ENCODE results near the gene NEU4.
A peak's percentile ranks its signal among the peaks of the same experiment; 100 is the strongest.

The NEU4 gene

DNA sequence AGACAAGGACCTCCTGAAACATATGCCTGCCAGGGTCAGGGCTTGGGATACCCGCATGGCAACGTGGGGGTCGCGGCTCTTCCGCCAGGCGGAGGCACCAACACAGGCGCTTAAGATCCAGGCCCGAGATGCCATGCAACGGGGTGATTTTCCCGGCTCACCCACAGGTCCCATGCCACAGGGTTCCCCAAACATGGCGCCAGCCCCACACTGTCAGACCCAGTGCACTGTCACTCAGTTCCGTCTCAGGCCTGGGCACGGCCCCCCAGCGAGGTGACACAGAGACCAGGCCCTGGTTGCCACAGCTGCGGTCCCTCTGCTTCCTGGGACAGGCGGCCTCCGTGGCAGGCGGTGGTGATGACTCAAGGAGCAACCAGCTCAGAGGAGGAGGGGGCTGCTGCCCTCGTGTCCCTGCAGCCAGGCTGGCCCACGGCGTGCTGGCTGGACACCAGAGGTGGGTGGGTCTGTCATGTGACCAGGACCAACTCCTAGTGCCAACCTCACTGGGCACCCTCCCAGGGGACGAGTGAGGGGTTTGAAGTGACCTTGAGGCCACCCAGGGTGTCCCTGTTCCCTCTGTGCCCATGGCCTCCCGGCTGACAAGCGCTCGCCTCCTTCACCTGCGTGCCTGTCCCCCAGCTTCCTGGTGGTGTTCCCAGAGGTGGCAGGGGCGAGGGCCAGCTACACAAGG, 44.8 kb downstream of the NEU4 start:
- peak; percentile 40 to 46 for DNase-seq

DNA sequence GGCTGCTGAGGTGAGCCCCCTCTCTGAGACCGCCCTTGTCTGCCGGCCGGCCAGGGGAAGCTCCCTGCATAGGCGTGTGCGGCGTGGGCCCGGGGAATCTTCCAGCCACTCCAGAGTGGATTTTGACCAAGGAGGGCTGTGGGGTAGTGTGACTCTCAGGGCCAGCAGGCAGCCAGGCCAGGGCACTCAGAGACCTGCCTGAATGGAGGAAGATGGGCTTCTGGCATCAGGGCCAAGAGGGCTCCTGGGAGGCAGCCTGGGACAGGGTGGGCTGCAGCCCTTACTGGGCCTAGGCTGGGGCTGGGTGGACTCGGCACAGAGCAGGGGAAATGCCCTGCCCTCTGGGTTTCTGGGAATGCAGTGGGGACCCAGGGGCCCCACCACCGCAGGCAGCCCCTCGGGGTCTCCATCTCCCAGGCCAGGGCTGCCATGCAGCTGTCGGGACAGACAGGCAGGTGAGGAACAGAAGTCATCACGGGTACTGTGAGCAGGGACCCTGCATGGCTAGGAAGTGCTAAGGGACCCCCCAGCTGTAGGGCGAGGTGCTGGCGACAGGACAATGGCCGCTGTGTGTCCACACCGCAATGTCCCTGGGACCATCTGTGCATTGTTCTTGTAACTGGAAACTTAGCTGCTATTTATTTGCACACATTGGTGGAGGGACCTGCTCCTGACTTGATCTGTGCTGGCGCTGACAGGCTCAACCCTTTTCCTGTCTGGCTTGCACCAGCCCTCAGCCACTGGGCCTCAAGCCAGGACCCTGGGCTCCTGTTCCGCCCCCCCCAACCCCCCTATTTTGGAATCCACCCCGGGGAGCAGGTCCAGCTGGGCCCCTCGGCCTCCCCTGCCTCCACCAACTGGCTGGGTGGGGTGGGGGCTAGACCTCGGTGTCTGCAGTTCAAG, 45.6 kb downstream of the NEU4 start:
- peak; percentile 15 to 19 for DNase-seq

DNA sequence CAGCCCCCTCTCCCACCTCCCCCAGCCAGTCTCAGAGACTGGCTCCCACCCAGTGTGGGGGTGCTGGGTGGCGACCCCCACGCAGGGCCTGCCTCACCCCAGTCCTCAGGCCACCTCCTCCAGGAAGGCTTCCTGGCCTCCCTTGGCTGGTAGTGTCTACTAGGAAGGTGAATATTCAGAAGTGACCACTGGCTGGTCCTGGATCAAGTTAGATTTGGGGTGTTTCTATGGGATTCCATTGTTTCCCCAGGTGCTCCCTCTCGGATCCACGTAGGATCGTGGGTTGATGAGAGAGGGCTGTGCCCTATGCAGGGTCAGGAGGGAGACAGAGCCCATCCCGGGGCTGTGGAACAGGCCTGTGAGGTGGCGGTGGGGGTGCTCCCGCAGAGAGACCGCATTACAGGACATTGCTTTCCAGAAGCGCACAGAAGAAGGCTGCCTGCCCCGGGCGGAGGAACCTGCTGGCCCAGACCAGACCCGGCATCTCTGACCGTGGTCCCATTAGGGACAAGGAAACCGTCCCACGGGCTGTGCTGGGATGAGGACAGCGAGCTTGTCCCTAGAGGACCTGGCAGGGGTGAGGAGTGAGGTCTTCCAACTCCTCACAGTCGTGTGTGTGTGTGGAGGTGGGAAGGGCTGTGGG, 46.4 kb downstream of the NEU4 start:
- DNase-seq = peak in 1 of 2 experiments; percentile 15

DNA sequence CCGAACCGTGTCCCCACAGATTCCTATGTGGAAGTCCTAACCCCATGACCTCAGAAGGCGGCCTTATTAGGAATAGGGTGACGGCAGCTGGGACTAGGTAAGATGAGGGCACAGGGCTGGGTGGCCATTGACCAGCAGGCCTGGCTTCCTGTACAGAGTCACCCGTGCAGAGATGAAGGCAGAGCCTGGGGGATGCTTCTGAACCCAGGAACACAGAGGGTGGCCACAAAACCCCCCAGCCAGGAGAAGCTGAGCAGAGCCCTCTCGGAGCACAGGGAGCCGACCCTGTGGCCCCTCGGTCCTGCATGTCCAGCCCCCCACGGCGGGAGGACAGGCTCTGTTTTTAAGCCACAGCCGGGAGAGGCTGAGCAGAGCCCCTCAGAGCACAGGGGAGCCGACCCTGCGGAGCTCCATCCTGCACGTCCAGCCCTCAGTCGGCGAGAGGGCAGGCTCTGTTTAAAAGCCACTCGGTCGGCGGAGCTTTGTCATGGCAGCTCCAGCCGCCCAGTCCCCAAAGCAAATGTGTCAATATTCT, 47.0 kb downstream of the NEU4 start:
- DNase-seq = no peak

DNA sequence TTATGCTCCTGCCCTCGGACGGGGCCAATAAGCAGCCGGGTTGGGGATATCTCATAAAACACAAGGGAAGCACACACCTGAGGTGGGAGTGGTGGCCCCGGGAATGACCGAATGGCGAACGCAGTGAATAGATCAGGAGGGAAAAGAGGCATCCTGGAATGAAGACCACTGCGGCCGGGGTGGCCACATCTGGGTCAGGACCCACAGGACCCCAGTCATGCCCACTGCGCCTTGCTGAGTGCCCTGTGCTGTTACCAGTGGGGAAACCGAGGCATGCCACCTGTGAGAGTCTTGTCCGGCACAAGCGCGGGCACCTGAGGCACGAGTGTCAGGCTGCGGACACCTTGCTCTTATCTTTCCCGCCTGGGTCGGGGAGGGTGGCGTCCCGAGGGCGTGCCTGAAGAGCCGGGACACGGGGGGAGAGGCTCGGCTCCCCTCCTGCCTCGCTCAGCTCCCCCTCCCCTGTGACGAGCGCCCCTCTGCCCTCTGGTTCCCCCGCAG, 48.1 kb downstream of the NEU4 start:
- DNase-seq = no peak

DNA sequence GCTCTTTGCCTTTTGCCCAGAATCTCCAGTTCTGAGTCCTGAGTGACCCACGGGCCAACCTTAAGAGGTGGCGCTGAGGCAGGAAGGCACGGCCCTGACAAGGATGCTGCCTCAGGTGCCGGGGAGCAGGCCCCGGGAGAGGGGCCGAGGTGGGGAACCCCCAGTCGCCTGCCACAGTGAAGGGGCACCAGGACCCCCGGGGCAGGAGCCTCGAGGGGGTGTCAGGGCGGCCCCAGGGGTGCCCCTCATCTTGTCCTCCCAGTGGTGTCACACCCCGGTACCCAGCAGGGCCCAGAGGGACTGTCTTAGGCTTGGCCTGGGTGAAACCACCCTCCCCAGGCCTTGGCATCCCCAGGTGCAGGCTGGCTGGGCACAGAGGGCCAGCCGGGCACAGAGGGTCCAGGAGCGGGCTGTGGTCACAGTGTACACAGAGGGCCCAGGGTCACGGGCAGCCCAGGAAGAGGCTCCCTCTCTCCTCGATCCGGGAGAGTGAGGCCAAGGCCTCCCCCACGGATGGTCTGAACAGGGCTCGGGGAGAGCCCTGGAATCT, 48.7 kb downstream of the NEU4 start:
- DNase-seq = no peak

DNA sequence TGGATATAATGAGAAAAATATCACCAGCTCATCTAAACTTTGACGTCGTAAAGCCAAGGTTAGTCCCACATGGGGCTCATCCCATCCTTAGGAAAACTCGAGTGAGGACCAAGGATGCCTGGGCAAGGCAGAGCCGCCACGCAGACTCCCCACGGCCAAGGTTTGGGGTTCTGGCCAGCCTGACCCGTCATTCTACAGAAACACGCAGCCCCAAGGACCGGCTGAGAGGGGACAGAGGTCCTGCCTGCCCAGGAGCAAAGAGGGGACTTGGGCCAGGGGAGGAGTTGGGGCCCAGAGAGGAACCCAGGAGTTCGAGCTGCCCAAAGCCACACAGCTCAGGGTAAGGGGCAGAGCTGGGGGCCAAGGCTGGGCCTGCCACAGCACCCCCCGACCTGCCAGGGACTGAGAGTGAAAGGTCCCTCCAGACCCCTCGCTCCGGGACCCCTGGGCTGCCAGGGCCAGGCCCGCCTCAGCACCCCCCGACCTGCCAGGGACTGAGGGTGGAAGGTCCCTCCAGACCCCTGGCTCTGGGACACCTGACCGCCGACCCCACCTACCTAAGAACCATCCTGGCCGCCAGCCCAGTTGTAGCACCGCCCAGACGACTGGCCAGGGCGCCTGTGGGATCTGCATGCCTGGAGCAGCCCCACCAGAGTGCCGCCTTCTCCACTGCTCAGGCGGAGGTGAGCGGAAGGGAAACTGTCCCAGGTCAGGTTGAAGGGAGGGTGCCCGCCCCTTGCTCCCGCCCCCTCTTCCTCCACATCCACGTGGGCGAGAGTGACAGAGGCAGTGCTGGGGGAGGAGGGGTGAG, 49.4 kb downstream of the NEU4 start, which contains the start of gene PDCD1:
Gene PDCD1 (minus strand): TSS at position 689 of the 811 bp plus-strand sequence. CDS start 56 bp downstream, at position 633.
- DNase-seq = peak; percentile 83 to 86

DNA sequence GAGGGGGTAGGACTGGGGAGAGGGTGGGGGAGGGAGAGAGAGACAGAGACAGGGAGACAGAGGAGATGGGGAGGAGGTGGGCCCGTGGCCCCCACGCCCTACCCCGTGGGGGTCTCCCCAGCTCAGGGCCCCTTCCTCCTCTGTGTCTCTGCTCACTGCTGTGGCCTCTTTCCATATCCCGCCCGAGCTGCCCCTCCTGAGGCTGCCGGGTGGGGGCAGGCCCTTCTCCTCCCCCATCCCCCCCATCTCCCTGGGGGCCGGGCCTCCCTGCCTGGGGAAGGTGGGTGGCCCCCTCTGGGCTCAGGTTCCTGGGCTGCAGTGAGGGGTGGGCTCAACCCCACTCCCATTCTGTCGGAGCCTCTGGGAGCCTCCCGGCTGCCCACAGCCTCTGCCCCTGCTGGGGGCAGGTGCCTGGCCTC, 50.0 kb downstream of the NEU4 start:
- no peak for DNase-seq

DNA sequence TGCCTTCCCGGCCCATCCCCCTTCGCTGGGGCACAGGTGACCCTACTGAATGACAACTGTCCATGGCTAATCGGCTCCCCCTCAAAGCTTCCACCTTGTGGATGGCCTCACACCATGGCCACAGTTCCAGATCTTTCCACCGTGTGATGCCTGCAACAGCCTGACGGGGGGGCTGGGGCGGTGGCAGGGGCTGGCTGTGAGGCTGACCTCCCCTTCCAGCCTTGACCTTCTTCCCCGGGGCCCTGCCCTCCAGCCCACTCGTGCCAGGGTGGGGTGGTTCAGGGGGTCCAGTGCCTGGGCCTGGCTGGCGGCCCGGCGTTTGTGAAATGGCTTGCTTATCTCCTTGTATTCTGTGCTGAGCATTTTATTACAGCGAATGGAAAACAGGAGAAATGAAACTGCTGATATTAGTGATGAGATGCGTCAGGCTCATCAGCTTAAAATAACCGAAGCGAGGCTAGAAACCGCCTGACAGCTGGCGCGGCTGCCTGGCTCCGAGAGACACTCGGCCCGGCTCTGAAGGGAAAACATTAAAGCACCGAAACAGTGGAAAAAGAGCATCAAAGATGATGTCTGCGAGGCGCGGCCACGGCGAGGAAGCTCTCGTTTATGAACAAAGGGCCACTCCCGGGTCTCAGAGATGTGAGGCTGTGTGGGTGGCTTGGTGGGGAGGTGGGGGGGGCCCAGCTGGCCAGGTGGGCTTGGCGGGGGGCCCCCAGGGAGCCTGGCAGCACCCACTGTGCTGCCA, 50.6 kb downstream of the NEU4 start:
- DNase-seq = peak; percentile 81

DNA sequence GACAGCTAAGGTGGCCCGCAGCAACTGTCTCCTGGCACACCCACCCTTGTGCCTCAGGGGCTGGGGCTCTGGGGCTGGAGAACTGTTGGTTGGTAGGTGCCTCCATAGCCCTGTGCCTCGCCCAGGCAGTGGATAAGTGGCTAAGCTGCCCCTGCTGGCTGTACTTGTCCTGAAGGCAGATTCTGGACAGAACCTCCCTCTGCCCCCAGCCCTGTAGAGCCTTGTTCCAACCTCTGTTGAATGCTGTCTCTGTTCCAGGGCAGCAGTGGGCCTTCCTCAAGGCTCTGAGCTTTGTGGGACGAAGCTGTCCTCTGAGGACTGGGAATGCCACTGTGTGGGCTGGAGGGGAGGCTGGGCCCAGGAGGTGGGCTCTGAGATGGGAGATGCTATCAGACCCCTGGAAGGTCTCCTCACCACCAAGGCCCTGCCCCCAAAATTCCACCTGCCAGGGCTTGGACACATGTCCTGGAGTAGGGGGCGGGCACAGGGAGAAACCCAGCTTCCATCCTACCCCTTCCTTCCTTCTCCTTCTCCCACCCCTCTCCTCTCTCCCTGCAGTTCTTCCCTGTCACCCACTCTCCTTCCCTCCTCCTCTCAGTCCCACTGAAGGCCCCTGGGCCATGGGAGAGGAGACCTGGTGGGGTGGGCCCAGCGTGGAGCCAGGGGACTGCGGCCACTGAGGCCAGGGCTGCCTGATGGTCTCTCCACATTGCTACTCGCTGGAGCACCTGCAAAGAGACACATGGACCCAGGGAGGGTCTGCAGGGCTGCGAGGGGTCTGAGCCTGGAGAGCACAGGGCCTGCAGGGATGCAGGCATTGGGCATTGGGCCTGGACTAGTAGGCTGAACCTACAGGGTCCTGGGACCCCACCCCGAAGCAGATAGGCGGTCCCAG, 51.4 kb downstream of the NEU4 start:
- DNase-seq = peak in 1 of 2 experiments; percentile 69

DNA sequence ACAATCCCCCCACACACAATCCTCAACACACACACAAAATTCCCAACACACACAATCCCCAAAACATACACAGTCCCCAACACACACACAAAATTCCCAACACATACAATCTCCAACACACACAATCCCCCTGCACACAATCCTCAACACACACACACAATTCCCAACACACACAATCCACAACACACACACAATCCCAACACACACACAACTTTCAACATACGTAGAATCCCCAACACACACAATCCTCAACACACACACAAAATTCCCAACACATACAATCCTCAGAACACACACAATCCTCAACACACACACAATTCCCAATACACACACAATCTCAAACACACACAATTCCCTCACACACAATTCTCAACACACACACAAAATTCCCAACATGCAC, 52.3 kb downstream of the NEU4 start:
- DNase-seq = no peak

DNA sequence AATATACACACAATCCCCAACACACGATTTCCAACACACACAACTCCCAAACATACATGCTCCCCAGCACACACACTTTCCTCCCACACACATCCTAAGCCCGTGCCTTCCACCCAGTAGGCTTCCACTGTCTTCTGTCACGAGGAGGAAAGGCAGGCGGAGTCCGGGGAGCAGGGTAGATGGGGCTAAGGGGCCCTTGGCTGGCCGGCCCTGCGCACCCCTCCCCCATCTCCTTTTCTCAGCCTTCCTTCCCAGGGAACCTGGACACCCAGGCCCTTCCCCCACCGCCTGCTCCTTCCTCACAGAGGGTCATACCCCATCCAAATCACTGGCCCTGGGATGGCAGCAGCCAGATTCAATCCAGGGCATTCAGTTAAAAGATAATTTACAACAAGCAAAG, 53.1 kb downstream of the NEU4 start:
- DNase-seq = no peak

DNA sequence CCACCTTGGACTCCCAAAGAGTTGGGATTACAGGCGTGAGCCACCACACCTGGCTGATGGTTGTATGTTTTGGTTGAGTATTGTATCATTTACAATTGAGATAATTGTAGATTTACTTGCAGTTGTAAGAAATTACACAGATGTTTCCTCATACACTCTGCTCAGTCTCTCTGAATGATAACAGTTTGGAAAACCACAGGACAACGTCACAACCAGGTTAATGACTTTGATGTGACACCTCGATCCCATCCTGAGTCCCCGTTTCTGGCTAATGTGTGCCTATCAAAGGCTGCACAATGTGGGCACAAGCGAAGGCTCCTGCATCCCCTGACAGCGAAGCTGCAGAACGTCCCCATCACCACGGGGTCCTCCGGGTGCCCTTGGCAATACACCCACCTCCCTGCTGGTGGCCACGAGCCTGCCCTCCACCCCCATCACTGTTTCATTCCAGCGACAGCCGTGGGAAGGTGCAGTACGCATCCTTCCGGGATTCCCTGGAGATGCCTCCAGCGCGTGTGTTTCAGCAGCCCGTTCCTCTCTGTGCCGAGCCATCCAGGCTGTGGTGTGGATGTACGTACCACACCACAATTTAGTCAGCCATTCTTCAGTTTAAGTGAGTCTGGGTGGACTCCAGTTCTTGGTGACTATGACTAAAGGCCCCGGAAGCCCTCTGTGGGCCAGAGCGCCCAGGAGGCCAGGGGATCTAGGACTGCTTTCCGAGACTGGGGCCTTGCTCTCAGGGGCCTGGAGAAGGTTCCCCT, 54.0 kb downstream of the NEU4 start:
- no peak for DNase-seq

DNA sequence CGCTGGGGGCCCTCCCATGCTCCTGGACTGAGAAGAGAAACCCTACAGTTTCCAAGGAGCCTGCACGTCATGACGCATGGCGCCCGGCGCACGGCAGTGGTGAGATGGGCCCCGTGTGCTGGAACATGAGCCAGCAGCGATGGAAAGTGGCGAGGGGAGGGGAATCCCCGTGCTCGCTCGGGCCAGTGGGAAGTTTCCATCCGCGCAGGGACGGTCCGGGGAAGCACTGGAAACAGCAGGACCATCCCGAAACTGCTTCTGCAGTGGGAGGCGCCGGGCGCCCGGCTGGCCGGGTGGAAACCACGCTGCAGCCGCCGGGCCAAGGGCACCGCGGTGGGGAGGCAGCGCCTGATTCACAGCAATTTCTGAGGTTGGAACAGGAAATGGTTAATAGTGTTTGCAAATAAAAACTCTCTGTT, 54.6 kb downstream of the NEU4 start:
- peak; percentile 83 to 87 for DNase-seq

DNA sequence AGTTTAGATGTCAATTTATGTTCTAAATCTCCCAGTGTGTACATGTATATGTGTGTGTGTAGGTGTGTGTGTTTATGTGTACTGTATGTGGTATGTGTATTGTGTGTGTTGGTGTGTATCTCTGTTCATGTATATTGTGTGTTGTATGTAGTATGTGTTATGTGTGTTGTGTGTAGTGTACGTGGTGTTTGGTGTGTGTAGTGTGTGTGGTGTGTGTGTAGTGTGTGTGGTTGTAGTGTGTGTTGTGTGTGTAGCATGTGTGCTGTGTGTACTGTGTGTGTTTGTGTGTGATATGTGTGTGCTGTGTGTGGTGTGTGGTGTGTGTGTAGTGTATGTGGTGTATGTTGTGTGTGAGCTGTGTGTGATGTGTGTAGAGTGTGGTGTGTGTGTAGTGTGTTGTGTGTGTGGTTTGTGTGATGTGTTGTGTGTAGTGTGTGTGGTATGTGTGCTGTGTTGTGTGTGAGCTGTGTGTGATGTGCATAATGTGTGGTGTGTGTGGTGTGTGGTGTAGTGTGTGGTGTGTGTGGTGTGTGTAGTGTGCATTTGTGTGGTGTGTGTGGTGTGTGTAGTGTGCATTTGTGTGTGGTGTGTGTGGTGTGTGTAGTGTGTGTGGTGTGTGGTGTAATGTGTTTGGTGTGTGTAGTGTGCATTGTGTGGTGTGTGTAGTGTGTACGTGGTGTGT, 55.3 kb downstream of the NEU4 start:
- no peak for DNase-seq

DNA sequence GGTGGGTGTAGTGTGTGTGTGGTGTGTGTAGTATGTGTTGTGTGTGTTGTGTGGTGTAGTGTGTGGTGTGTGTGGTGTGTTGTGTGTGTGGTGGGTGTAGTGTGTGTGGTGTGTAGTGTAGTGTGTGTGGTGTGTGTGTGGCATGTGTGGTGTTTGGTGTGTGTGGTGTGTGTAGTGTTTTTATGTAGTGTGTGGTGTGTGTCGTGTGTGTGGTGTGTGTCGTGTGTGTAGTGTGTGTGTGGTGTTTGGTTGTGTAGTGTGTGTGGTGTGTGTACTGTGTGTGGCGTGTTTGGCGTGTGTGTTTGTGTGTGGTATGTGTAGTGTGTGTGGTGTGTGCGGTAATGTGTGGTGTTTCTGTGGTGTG, 55.8 kb downstream of the NEU4 start:
- no peak for DNase-seq

DNA sequence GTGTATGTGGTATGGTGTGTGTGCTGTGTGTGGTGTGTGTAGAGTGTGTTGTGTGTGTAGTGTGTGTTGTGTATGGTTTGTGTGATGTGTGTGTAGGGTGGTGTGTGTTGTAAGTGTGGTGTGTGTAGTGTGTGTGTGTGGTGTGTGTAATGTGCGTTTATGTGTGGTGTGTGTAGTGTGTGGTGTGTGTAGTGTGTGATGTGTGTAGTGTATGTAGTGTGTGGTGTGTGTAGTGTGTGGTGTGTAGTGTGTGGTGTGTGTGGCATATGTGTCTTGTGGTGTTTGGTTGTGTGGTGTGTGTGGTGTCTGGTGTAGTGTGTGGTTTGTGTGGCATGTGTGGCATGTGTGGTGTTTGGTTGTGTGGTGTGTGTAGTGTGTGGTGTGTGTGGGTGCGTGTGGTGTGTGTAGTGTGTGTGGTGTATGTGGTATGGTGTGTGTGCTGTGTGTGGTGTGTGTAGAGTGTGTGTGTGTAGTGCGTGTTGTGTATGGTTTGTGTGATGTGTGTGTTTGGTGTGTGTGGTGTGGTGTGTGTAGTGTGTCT, 56.5 kb downstream of the NEU4 start:
- no peak for DNase-seq
